Measurements from ENCODE around the gene TRIML2.

The TRIML2 gene

GRCh38 chr4:188086858-188087257, 22.5 kb downstream of the TRIML2 start:
- no peak for TF ChIP-seq FOXP2 (optimal IDR thresholded peaks at IDR 0.05; ENCODE audit: borderline replicate concordance, extremely low read depth, extremely low read length, insufficient read depth)
- TF ChIP-seq SIN3A (IDR thresholded peaks at IDR 0.05; ENCODE audit: borderline replicate concordance, insufficient read depth, low read length): no peak
- TF ChIP-seq TAF1 (IDR thresholded peaks at IDR 0.05; ENCODE audit: borderline replicate concordance, insufficient read depth, low read length): no peak
- no peak for TF ChIP-seq REST (IDR thresholded peaks at IDR 0.05; ENCODE audit: insufficient read depth in 1 of 2, low read depth in 2 of 2, low read length in 2 of 2)
- no peak for TF ChIP-seq POLR2AphosphoS5 (IDR thresholded peaks at IDR 0.05; ENCODE audit: low read depth, low read length)

GRCh38 chr4:188082796-188083195, 26.6 kb downstream of the TRIML2 start:
- TF ChIP-seq FOXP2 (optimal IDR thresholded peaks at IDR 0.05; ENCODE audit: borderline replicate concordance, extremely low read depth, extremely low read length, insufficient read depth): no peak

- TF ChIP-seq TAF1 (IDR thresholded peaks at IDR 0.05; ENCODE audit: borderline replicate concordance, insufficient read depth, low read length) (no peak), FOXP2 (optimal IDR thresholded peaks at IDR 0.05; ENCODE audit: borderline replicate concordance, extremely low read depth, extremely low read length, insufficient read depth) (no peak), REST (IDR thresholded peaks at IDR 0.05; ENCODE audit: insufficient read depth in 1 of 2, low read depth in 2 of 2, low read length in 2 of 2) (no peak), POLR2AphosphoS5 (IDR thresholded peaks at IDR 0.05; ENCODE audit: low read depth, low read length) (no peak), SIN3A (IDR thresholded peaks at IDR 0.05; ENCODE audit: borderline replicate concordance, insufficient read depth, low read length) (no peak)
Measured at GRCh38 chr4:188078116-188078515, 31.3 kb downstream of the TRIML2 start.

- TF ChIP-seq POLR2AphosphoS5 (IDR thresholded peaks at IDR 0.05; ENCODE audit: low read depth, low read length): no peak
- no peak for TF ChIP-seq SIN3A (IDR thresholded peaks at IDR 0.05; ENCODE audit: borderline replicate concordance, insufficient read depth, low read length)
- no peak for TF ChIP-seq FOXP2 (optimal IDR thresholded peaks at IDR 0.05; ENCODE audit: borderline replicate concordance, extremely low read depth, extremely low read length, insufficient read depth)
- TF ChIP-seq REST (IDR thresholded peaks at IDR 0.05; ENCODE audit: insufficient read depth in 1 of 2, low read depth in 2 of 2, low read length in 2 of 2): no peak
- TF ChIP-seq TAF1 (IDR thresholded peaks at IDR 0.05; ENCODE audit: borderline replicate concordance, insufficient read depth, low read length): no peak
Measured at GRCh38 chr4:188076169-188076568, 33.2 kb downstream of the TRIML2 start.

GRCh38 chr4:188061083-188061482, 48.3 kb downstream of the TRIML2 start:
- TF ChIP-seq POLR2AphosphoS5 (IDR thresholded peaks at IDR 0.05; ENCODE audit: low read depth, low read length) (no peak), REST (IDR thresholded peaks at IDR 0.05; ENCODE audit: insufficient read depth in 1 of 2, low read depth in 2 of 2, low read length in 2 of 2) (no peak)

All from PFSK-1 (cell line).